ENCODE results near the gene CFAP70.
A peak's percentile ranks its signal among the peaks of the same experiment; 100 is the strongest.

CFAP70 gene

GRCh38 chr10:73252445-73253224 is 106.0 kb downstream of the CFAP70 start, which contains the start of gene MRPS16:
Gene MRPS16, minus strand, starts transcription at chr10:73252644. Its CDS starts 162 bp downstream, at chr10:73252482.
- DNase-seq (ENCODE audit: low read depth, low spot score): peak; percentile 97

- peak; percentile 23 for DNase-seq (ENCODE audit: low read depth, low spot score)
Measured at GRCh38 chr10:73251683-73252444, 106.8 kb downstream of the CFAP70 start.

DNA sequence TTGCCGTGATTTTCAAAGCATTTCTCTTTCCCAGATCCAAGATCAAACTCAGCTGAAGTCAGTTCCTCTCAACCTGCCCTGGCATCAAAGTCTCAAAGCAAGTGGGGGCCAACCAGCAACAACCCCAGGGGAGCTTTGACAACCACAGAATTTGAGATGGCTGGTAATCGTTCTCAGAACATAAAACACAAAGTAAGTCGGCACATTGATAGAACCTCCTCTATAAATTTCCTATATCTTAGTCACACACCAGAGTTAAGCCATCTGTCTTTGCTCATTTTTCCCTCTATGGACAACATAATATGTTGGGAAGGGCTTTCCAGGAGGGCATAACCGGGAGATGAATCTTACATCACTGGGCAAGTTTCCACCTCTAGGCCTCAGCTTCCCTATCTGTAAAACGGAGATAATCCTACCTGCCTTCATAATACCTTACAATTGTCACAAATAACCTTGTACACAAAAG is 110.4 kb downstream of the CFAP70 start:
- no peak for DNase-seq (ENCODE audit: low read depth, low spot score)

GRCh38 chr10:73247509-73248258 is 111.0 kb downstream of the CFAP70 start:
- no peak for DNase-seq (ENCODE audit: low read depth, low spot score)

- peak; percentile 98 for DNase-seq (ENCODE audit: low read depth, low spot score)
Measured at GRCh38 chr10:73246646-73247508, 111.8 kb downstream of the CFAP70 start, which contains the start of gene DNAJC9. Gene DNAJC9, minus strand, starts transcription at chr10:73247255. Its CDS starts 66 bp downstream, at chr10:73247189.

DNA sequence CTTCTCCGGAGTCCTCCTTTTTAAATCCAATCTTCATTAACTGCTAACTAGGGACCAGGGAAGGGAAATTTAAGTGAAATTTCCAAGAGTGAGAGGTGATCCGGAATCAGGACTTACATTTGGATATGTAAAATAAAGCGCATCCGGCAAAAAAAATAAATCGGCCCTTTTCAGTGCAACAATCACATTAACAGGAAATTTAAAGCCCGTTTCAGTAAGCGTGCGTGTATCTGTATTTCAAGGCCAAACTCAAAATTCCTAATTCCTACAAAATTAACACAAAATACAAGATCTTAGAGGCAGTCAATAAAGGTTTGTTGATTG is 112.4 kb downstream of the CFAP70 start:
- peak; percentile 20 for DNase-seq (ENCODE audit: low read depth, low spot score)

GRCh38 chr10:73244866-73245477 is 113.7 kb downstream of the CFAP70 start:
- DNase-seq (ENCODE audit: low read depth, low spot score): no peak

DNA sequence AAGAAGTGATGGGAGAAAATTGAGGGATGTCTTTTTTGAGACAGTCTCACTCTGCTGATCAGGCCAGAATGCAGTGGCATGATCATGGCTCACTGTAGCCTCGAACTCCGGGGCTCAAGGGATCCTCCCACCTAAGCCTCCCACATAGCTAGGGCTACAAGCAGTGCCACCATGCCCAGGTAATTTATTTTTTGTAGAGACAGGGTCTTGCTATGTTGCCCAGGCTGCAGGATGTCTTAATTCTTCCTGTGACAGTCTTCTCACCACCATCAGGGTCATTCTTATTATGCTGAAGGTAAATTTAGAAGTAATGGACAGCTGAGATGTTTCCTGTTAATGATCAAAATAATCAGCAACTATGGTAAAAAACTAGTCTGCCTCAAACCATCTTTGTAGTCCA is 118.8 kb downstream of the CFAP70 start:
- no peak for DNase-seq (ENCODE audit: low read depth, low spot score)

DNA sequence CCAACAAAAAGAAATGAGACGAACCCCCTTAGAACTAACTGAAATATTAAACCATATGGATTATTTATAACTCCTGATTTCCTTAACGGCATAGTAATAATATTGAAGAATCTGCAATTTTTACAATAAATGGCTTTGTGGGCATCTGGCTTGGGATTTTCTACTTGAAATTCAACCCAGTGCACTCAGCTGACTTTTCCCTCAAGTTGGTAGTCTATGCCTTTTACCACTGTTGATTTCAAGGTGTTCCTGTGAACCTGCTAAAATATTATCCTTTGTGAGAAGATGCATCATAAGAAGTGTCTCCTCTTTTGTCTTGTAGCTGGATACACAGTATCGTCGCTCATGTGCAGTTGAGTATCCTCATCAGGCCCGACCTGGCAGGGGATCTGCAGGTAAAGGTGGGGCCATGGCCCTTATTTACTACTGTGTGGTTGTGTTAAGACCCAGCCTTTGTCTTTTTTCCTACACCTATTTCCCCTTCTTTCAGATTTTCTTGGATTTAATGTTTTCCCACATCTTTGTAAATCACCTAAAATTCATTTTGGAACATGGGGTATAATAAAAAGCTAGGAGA is 119.6 kb downstream of the CFAP70 start:
- no peak for DNase-seq (ENCODE audit: low read depth, low spot score)

GRCh38 chr10:73234695-73235094 is 124.0 kb downstream of the CFAP70 start:
- no peak for DNase-seq (ENCODE audit: low read depth, low spot score)

DNA sequence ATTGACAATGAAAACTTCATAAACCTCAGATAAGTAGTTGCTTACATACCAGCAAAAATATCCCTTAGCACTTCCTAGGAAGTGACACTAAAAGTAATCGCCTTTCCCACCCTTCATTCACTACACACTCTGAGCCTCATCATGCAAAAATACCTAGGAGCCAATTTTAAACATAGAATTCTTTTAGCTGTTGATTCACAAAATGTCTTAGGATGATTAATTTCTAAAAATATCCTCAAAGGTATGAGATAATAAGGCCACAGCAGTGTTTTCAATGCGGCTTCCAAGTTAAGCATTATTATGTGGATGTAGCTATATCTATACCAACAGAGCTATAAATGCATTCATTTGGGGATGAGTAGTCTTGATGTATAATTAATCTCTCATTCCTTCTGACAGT is 124.8 kb downstream of the CFAP70 start:
- no peak for DNase-seq (ENCODE audit: low read depth, low spot score)

- DNase-seq (ENCODE audit: low read depth, low spot score): no peak
Measured at GRCh38 chr10:73232887-73233286, 125.8 kb downstream of the CFAP70 start.

- DNase-seq (ENCODE audit: low read depth, low spot score): no peak
Measured at GRCh38 chr10:73229567-73229966, 129.1 kb downstream of the CFAP70 start.

DNA sequence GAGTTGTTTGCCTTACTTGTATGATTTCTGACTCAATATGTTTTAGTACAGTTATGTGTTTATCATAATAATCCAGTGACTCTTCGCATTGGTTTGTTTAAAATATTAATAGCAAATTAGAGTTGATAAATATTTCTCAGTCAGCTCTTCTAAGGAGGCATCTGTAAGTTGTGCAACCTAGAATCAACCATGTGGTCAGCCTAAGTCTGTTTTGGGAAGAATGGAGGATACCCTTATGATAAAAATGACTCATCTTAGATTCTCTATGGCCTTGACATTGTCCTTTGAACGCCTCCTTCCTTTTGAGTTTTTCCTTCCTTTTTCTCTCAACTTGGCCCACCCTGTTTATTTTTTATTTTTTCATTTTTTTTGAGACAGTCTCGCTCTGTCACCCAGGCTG is 130.4 kb downstream of the CFAP70 start:
- DNase-seq (ENCODE audit: low read depth, low spot score): no peak

GRCh38 chr10:73226663-73227062 is 132.0 kb downstream of the CFAP70 start:
- DNase-seq (ENCODE audit: low read depth, low spot score): no peak

- no peak for DNase-seq (ENCODE audit: low read depth, low spot score)
Measured at GRCh38 chr10:73225518-73225917, 133.1 kb downstream of the CFAP70 start.

DNA sequence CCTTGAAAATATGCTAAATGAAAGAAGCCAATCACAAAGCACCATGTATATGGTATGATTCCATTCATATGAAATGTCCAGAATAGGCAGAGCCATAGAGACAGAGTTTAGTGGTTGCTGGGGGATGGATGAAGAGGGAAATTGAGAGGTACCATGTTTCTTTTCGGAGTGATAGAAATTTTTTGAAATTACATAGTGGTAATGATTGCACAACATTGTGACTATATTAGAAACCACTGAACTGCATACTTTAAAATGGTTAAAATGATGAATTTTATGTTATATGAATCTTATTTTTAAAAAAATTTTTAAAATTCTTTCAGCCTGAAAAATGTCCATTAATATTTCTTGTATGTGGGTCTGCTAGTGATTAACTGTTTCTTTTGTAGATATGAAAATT is 137.7 kb downstream of the CFAP70 start:
- DNase-seq (ENCODE audit: low read depth, low spot score): no peak

- DNase-seq (ENCODE audit: low read depth, low spot score): no peak
Measured at GRCh38 chr10:73219384-73219783, 139.3 kb downstream of the CFAP70 start.

DNA sequence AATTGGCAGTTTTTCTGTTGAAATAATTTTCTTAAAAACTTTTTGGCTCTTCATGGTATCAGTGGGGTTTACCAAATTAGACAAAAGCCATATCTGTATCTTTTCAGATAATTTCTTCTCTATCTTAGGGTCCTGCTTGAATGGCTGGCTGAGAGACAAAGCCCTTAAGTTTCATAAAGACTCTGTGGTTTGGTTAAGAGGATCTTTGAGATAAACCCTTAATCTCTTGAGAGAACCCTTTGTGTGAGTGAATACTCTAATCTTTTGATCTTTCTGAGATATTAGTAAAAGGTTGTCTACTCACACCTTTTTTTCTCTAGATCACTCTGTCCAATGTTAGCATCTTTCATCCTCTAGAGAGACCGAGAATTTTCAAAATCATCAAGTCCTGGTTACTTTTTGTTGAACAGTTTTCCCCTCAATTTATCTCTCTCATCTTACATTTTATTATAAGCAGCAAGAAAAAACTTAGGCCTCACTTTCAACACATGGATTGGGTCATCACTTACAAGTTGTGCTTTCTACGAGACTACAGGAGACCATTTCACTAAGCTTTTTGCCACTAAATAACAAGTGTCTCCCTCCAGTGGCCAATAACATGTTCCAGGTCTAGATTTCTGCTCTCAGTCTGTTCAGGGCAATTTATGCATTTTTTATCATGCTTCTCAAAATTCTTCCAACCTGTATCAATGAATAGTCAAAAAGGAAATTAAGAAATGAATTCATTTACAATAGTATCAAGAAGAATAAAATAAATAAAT is 140.1 kb downstream of the CFAP70 start:
- peak; percentile 14 for DNase-seq (ENCODE audit: low read depth, low spot score)

GRCh38 chr10:73217628-73218027 is 141.0 kb downstream of the CFAP70 start:
- no peak for DNase-seq (ENCODE audit: low read depth, low spot score)

All from astrocyte of the hippocampus (primary cell).